GM18870 (cell line): Measurements from ENCODE around the gene PPP1R8.
"Not testable (repeated sequence)": the region's sequence is repeated elsewhere in the genome, so short reads cannot be mapped to it uniquely, and the experiment has no call there.

ENCODE experiments used
- ATAC-seq: cut with Tn5 transposase; IDR thresholded peaks from one replicate; pipeline ENCODE4 v1.9.1; 2021; ENCODE audit warnings: moderate library complexity; ENCODE audit not compliant: unreplicated experiment

Gene PPP1R8

GRCh38 chr1:27869719-27870085 lies 39.1 kb downstream of the PPP1R8 start:
- no peak for ATAC-seq

GRCh38 chr1:27871076-27871475 lies 40.5 kb downstream of the PPP1R8 start:
- ATAC-seq = not testable (repeated sequence)

GRCh38 chr1:27872059-27872801 lies 41.6 kb downstream of the PPP1R8 start, which contains the start of gene THEMIS2:
Gene THEMIS2, plus strand, starts transcription at chr1:27872544. Its CDS starts 28 bp downstream, at chr1:27872572.
- no peak for ATAC-seq

GRCh38 chr1:27872802-27873551 lies 42.4 kb downstream of the PPP1R8 start:
- no peak for ATAC-seq

- ATAC-seq = no peak
Measured at GRCh38 chr1:27873671-27874384, 43.2 kb downstream of the PPP1R8 start.

- no peak for ATAC-seq
Measured at GRCh38 chr1:27876341-27877114, 45.9 kb downstream of the PPP1R8 start.

GRCh38 chr1:27877115-27877416 lies 46.5 kb downstream of the PPP1R8 start:
- no peak for ATAC-seq

GRCh38 chr1:27878039-27878438 lies 47.5 kb downstream of the PPP1R8 start:
- no peak for ATAC-seq

- ATAC-seq = no peak
Measured at GRCh38 chr1:27878787-27879335, 48.3 kb downstream of the PPP1R8 start.

- ATAC-seq = no peak
Measured at GRCh38 chr1:27879374-27880082, 48.9 kb downstream of the PPP1R8 start.

- no peak for ATAC-seq
Measured at GRCh38 chr1:27882543-27882903, 51.9 kb downstream of the PPP1R8 start.

- no peak for ATAC-seq
Measured at GRCh38 chr1:27883536-27883935, 53.0 kb downstream of the PPP1R8 start.

- peak; percentile 58 for ATAC-seq
Measured at GRCh38 chr1:27884006-27884954, 53.7 kb downstream of the PPP1R8 start.

GRCh38 chr1:27885114-27885528 lies 54.5 kb downstream of the PPP1R8 start:
- ATAC-seq = no peak

- ATAC-seq = no peak
Measured at GRCh38 chr1:27885621-27886352, 55.2 kb downstream of the PPP1R8 start.

- ATAC-seq = no peak
Measured at GRCh38 chr1:27886353-27886679, 55.7 kb downstream of the PPP1R8 start.

- no peak for ATAC-seq
Measured at GRCh38 chr1:27886744-27887143, 56.2 kb downstream of the PPP1R8 start.

GRCh38 chr1:27887215-27888021 lies 56.8 kb downstream of the PPP1R8 start:
- ATAC-seq = no peak
